Ecto neural progenitor cell (in vitro differentiated cells): Measurements from ENCODE around the gene TMEM132C.
A peak's percentile ranks its signal among the peaks of the same experiment; 100 is the strongest.
"Not testable (repeated sequence)": the region's sequence is repeated elsewhere in the genome, so short reads cannot be mapped to it uniquely, and the experiment has no call there.

ENCODE experiments used
- DNase-seq: peaks from one replicate; pipeline ENCODE4 v3.0.0-alpha.2; 2018; ENCODE audit warnings: low spot score

TMEM132C gene

DNA sequence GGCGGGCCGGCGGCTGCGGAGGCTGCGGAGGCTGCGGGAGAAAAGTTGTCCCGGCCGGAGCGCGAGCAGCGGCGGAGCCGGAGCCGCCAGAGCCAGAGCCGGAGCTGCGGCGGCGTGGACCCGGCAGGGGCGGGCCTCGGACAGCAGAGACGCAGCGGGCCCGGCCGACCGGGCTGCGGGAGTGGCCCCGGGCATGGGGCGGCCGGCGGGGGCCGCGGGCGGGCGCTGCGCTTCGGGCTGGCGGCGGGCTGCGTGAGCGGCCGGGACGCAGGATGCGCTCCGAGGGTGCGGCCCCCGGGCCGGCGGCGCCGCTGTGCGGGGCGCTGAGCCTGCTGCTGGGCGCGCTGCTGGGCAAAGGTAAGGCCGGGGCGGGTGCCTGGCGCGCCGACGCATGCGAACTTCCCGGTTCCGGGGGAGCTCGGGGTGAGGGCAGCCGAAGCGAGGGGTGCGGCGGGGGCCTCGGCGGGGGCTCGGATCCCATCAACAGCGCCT is at the start of gene TMEM132C:
TSS of gene TMEM132C (plus strand) at position 40 of the 492 bp plus-strand sequence. CDS start at position 273, 233 bp downstream.
- DNase-seq, result no peak

DNA sequence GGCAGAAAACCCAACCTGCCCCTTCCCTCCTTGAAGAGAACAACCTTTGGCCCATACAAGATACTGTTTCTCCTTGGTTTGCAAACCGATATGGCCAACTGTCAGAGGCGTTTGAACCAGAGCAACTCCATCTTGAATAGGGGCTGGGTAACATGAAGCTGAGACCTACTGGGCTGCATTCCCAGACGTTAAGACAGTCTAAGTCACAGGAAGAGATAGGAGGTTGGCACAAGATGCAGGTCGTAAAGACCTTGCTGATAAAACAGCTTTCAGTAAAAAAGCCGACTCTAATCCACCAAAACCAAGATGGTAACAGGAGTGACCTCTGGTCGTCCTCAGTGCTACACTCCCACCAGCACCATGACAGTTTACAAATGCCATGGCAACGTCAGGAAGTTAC is 42.7 kb upstream of the TMEM132C start:
- DNase-seq, result no peak

DNA sequence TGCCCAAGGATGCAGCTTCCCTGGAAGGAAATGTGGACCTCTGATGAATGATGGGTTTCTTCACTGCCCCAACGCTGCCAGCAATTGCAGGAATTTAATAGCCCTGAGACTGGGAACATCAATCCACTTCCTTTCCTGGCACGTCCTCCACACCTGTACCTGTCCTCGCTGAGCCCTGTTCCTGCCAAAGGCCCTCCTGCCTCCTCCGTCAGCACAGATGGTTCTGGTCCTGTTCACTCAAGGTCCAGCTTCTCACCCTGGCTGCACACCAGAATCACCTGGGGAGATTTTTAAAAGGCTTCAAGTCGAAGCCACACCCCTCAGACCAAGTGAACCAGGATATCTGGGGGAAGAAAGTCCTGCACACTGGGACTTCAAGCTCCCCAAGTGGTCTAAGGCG is 38.4 kb upstream of the TMEM132C start:
- DNase-seq, result no peak

DNA sequence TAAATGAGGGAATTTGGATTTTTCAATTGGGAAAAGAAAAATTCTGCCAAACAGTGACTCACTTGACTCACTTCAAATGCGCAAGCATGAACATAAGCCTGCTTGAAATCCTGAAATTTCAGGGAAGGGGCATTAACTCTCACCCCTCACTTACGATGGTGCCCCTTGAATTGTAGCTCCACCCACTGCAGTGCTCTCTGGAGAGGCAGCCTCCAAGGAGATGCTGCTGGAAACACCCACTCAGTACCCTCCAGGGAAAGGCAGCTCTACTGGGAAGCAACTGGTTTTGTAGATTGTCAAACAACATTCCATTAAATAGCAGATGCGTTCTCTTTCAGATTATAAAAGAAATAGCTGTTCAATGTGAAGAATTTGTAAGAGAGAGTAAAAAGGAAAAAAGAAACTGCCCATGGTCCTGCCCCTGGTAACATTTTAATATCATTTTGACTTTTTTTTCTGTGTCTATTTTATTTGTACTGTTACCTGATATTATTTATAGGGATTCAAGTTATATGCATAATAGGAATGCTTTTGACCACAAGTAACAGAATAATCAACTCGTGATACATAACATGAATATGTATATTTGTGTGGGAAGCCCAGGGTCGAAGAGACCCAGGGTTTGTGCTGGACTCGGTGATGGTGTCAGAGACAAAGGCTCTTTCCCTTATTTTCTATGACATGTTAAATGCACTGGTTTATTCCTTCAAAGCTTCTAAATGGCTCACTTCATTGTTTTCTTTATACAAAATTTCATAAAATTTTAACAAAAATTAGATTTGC is 31.1 kb upstream of the TMEM132C start:
- DNase-seq, result no peak

DNA sequence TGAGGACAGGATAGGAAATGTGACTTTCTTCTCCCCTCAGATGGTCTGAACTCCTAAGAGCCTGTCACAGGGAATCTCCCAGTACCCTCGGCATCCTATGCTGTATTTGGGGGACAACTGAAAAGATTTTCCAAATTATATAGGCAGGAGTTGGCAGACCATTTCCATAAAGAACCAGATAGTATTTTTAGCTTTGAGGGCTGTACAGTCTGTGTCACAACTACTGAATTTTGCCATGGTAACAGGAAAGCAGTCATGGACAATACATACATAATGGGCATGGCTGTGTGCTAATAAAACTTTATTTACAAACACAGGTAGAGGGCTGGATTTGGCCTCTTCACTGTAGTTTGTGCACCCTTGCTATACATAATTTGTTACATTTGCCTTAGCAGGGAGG is 30.4 kb upstream of the TMEM132C start:
- DNase-seq, result no peak

DNA sequence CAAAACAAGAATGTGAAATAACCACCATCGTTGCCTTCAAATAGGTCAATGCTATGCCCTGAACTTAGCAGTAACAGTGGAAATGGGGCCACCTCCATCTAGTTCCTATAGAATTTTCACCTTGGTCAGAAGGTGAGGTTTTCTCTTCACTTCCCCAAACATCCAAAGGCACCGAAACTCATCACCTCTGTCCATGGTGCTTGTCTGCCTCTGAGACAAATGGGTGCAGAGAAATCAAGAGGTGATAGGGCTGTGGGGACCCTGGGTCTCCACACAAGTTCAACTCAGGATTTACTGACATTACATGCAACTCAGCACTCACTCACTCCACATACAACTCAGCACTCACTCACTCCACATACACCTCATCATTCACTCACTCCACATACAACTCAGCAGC is 26.2 kb upstream of the TMEM132C start:
- no peak for DNase-seq

DNA sequence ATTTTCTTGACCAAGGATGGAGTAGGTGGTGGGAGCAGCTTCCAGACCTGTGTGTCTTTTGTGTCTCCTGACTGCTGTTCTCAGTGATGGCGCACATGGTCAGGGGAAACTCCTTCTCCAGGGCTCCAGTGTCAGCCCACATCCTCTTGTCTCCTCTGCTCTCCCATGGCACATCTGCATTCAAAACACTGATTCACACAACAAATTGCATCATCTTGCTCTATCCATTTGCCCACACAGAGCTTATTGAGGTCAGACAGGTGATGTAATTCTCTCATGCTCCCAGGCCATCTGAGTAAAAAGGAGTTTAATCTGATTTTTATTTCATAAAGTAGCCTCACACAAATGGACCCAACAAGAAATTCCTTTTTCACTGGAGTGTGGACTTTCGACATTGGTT is 21.8 kb upstream of the TMEM132C start:
- no peak for DNase-seq

DNA sequence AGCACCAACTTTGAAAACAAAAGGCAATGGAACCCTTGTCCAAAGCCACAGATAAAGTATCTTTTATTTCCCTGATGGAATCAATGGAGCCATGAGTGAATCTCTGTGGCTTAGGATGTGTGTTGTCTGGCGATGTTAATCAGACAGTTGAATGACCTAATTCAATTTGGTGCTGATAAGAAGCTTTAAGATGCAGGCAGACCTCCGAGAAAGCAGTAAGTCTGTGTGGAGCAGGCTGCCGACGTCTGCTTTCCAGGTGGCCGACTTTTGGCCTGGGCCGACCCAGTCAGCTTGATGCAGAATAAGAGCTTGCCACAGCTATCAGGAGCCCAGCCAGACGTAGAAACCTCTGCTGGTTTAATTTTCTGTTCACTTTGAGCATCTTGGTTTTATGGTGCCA is 21.1 kb upstream of the TMEM132C start:
- no peak for DNase-seq

DNA sequence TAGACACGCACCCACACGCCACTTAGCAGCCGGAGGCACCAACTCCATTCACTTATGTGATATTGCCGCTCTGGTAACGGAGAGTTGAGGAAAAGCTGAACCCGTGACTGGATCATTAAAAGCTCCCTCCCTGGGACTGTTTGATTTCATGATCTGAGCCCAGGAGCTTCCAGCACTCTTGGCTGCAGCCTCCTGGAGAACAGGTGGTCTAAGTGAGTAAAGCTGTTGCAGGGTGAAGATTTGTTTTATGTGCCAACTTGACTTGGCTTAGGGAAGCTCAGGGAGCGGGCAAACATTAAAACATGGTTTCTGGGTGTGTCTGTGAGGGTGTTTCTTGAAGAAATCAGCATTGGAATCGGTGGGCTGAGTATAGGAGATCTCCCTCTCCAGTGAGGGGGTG is 16.9 kb upstream of the TMEM132C start:
- DNase-seq, result no peak

DNA sequence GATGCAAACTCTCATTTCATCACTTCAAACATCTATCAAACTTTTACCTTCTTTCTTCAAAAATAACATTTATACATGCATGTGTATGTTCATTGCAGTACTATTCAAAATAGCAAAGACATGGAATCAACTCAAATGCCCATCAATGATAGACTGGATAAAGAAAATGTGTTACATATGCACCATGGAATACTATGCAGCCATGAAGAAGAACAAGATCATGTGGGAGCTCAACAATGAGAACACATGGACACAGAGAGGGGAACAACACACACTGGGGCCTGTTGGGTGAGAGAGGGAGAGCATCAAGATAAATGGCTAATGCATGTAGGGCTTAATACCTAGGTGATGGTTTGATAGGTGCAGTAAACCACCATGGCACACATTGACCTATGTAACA is 13.1 kb upstream of the TMEM132C start:
- not testable (repeated sequence) for DNase-seq

DNA sequence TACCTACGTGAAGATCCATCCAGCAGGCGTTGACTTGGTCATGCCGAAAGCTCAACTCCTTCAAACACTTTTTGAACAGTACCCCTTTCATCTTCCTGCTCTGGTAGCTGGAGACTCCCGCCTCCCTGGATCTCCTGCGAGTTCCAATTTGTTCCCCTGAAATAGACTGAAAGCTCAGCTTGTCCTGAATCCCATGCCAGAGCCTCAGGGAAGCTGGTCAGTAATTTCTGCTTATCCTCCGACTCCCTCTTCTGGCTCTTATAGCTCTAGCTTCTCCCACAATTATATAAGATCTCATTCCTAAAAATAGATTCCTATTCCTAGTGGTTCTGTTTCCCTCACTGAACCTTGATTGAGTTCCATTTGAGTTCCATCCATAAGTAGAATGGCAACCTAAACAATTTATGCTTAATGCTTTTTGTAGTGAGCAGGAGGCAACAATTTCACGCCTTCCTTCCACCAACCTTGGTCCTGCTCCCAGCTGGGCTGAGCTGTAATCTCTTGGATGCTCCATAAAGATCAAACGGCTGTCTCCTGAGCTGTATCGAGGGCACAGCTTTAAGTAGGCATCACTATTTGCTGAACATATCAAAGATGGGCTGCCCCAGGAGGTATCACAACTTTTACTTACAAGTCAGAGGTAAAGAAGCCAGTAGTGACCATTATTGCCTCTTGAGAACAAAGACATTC is 8.0 kb upstream of the TMEM132C start:
- no peak for DNase-seq

DNA sequence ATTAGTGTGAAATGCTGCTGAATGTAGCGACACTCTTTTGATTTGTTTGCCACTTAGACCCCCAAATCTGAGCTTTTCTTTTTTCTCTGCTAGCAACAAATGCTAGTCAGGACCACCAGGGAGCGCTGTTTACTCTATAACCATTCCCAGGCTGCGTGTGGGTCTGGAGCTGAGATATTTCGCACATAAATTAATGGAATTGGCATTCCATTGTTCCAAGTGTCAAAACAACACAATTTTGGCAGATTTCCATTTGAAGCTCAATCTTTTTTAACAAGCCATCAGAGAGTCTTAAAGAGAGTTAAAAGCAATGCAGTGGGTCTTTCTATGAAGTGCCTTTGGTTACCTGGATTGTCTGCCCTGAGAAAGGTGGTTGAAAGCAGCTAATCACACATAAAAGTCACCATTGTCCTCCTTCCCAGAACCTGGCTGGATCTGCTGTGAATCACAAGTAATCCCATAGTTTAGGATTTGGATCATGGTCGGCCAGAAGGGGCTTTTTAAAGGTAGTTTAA is 7.4 kb upstream of the TMEM132C start:
- DNase-seq, result peak; percentile 79

DNA sequence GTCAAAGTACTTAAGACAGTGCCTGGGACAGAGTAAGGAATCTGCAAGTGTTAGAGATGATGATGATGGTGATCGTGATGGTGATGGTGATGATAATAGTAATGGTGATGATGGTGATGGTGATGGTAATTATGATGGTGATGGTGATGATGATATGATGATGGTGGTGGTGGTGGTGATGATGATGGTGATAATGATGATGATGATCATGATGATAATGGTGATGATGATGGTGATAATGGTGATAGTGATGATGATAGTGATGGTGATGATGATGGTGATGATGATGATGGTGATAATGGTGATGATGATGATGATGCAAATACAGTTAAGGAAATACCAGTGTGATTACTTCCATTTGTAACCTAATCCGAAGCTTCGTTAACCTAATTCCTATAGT is 5.2 kb upstream of the TMEM132C start:
- no peak for DNase-seq

DNA sequence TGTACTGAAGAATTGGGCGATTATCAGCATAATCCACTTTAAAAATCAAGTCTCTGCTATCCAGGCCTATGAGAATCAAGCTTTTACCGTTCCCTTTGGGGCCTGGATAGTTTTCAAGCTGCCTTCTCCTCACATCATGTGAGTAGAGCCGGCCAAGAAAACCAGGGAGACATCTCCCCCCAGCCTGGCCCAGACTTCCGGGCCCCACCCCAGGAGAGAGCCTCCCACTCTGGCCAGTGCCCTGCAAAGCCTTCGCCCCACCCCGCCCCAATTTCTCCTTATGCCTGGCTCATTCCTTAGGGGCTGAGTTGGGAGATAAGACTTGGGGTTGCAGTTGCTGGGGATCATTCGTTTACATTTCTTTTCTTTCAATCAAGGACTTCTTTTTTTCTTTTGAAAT is 1.4 kb upstream of the TMEM132C start:
- DNase-seq, result no peak

DNA sequence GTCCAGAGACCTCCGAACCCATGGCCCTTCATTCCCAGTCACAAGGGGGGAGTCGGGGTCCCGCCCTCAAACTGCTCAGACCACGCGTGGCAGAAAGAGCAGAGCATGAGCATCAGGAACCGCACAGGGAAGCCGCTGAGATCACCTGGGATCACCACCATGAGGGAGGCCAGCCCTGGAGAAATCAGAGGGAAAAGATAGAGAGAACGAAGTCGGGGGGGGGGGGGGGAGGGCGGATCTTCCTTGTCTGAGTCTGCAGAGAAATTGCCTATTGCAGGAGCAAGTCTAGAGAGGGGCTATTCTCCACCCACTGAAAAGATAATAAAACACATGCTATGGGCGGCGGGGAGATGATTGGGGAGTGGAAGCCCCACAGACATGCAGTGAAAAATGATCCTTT is 884 bp upstream of the TMEM132C start:
- no peak for DNase-seq

DNA sequence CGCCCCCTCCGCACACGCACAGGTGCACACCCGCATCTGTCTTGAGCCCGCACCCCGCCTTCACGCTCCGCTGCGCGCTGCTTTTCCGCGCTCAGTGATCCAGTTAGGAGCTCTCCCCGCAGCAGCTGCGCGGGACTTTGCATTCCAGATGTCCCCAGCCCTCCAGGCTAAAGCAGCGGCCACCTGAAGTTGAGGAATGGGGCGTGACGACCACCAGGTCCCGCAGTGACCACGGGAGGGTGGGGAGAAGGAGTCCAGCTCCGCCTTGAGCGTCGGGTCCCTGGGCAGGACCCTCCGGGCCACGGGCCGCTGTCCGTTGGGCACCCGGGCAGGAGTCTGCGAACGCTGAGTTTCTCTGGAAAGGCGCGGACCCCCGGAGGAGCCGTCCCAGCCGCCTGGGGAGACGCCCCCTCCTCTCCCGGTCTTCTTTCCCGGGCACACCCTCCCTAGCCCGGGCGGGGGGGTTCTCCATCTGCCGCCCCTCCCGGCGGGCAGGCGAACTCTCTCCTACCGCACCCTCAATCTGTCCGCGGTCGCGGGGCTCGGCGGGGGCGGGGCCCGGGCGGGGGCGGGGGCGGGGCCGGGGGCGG is 334 bp upstream of the TMEM132C start:
- peak; percentile 87 for DNase-seq

DNA sequence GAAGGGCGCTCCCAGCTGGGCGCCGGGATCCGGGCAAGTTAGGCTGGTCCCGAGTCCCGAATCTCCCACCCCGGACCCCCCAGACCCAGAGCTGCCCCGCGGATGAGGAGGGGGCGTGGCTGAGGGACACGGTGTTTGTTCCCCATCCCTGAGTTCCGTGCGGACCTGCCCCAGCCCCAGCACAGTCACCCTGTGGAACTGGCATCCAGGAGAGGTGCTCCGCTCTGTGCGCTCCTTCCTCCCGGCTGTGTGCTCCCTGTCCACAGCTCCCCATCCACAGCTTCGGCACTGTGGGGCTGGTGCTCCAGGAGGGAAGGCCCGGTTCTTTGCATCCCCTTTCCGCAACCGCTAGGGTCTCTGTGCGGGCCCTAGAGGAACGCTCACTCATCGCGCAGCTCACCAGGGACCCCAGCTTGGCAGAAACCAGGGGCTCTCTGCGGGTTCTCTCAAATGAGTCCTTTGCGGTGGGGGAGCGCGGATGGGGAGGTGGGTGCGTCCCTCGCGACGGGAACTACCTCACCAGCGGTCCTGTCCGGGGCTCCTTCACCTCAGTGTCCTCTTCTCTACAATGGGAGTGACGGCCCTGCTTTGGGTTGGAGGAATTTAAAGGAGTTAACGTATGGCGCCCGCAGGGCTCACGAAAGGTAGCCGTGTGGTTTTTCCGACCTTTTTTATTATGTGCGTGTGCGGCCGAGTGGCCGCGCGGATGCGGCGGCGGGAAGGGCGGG is 845 bp downstream of the TMEM132C start:
- DNase-seq, result peak; percentile 75

DNA sequence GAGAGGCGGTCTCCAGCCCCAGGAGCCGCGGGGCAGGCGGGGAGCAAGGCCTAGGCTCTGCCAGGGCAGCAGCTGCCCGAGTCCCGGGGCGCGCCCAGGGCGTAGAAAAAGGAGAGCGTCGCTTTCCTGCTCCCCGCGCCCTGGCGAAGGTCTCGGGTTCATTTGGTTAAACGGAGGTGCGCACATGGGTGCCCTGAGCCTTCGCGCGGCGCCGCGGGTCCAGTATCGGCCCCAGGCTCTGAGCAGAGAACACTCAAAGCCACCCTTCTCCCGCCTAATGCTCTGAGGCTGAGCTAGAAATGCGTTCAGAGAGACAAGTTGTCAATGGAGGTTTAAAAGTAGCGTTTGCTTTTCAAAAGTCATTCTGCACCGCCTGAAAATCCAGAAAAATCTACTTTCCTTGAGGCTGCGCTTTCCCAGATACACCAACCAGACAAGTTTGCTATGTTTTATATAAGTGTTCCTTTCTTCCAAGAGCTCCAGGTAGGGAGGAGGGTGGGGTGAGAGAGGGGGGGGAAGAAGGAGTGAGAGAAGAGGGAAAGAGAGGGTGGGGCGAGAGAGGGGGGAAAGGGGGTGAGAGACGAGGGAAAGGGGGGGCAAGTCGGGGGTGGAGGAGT is 1.5 kb downstream of the TMEM132C start:
- DNase-seq, result peak; percentile 65

DNA sequence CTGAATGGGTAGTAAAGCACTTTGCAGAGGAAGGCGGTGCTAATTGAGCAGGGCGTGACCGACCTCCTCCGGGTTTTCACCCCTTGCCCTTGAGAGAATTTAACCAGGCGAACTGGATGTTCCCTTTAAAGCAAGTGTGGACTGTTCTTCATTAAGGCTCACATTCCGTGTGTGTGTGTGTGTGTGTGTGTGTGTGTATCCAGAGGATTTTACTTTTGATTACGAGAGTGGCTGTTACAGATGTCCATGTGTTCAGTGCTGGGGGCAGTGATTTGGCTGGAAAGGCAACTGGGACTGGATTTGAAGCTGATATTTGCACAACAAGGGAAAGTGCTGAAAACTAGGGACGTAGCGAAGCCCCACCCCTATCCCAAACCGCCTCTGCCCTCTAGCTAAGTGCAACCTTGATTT is 2.2 kb downstream of the TMEM132C start:
- DNase-seq, result peak; percentile 72

DNA sequence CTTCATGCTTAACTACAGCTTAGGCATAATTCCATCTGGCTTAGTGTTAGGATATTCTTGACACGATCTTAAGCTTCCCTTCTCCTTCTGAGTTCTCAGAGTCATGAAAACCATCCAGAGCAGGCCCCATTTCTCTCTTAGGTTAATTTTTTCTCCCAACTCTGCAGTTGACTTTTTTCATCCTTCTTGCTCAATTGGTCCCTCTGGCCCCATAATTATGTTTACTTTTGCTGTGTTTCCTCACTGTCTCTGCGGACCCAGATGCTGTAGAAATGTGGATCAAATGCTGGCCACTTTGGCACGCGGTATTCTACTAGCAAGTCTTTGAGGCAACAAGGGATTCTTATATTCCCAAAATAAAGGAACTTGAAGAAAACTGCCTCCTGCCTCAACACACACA is 9.5 kb downstream of the TMEM132C start:
- no peak for DNase-seq

DNA sequence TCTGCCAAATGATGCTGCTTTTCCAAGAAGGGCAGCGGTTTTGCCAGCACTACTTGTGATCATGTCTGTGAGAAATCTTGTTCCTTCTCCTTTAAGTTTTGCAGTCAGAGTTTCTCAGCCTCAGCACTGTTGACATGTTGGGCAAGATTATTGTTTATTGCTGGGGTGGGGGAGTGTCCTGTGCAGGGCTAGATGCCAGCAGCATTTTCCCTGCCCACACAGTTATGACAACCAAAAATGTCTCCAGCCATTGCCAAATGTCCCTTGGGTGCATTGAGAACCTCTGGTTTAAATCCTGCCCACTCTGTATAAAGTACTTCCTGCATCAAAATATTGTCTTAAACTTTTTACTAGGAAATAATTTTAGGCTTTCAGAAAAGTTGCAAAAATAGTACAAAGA is 20.0 kb downstream of the TMEM132C start:
- DNase-seq, result no peak

DNA sequence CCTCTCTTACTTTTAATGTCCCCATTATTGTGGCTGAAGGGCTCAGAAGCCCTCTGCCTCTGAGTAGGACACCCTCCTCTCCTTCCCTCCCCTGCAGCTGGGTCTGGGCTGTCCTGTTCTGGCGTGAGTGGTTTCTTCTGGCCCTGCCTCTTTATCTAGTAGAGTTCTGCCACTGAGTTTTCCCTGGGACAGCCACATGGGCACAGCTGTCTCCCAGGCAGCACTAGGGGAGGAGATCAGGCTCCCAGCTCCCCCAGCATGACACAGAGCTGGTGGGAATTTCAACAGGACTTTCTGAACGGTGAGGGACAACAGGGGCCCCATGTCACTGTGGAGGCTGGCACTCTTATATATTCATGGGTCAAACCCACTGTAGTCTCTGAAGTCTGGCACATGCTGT is 21.4 kb downstream of the TMEM132C start:
- DNase-seq, result no peak
